Ovary (tissue), 3 donors: ENCODE results near the gene MDH1.

Experiments
- EP300 ChIP-seq: sonication (generic); formaldehyde crosslinking; IDR thresholded peaks from one replicate; pipeline ENCODE4 v1.6.1; 2017; ENCODE audit warnings: antibody characterized with exemption
- TF ChIP-seq, protein P1 (sequence below), 3 donors: fragments of 450-650 bp in 2 of 3; fragments of 200-600 bp in 1 of 3; IDR thresholded peaks; one replicate each; pipeline versions ENCODE4 v1.5.1 to v1.8.0; 2016 to 2022; ENCODE audit warnings: antibody characterized with exemption in 3 of 3, mild to moderate bottlenecking in 1 of 3
- donor health status: DM: no; HTN: no; CAD: no.

DNA sequence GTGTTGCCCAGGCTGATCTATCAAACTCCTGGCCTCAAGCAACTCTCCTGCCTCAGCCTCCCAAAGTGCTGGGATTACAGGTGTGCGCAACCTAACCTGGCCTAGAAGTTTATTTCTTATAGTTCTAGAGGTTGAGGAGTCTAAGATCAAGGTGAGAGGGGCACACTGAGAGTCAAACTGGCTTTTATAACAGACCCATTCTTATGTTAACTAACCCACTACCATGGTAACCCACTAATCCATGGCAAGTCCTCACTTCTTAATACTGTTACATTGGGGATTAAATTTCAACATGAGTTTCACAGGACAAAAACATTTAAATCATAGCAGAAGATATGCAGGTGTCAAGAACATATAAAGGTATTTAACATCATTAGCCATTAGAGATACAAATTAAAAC, 50.6 kb downstream of the MDH1 start:
- no peak for TF ChIP-seq EP300
- TF ChIP-seq, protein P1, sequence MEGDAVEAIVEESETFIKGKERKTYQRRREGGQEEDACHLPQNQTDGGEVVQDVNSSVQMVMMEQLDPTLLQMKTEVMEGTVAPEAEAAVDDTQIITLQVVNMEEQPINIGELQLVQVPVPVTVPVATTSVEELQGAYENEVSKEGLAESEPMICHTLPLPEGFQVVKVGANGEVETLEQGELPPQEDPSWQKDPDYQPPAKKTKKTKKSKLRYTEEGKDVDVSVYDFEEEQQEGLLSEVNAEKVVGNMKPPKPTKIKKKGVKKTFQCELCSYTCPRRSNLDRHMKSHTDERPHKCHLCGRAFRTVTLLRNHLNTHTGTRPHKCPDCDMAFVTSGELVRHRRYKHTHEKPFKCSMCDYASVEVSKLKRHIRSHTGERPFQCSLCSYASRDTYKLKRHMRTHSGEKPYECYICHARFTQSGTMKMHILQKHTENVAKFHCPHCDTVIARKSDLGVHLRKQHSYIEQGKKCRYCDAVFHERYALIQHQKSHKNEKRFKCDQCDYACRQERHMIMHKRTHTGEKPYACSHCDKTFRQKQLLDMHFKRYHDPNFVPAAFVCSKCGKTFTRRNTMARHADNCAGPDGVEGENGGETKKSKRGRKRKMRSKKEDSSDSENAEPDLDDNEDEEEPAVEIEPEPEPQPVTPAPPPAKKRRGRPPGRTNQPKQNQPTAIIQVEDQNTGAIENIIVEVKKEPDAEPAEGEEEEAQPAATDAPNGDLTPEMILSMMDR (IDR thresholded peaks at IDR 0.05): no peak
